Neural progenitor cell (in vitro differentiated cells): ENCODE data around the gene HIGD1C. TPM values are rescaled to one million over a fixed set of nuclear protein-coding genes. Genes with fewer than 3 reads are reported as not detected.
"Not testable (repeated sequence)": the region's sequence is repeated elsewhere in the genome, so short reads cannot be mapped to it uniquely, and the experiment has no call there.

Experiments
- DNase-seq: peaks from one replicate; pipeline ENCODE4 v3.0.0-alpha.2; 2016; ENCODE audit warnings: low spot score
- H2AFZ ChIP-seq: fragments of 200-600 bp; sonication (generic); replicated peaks from 2 replicates; pipeline ENCODE4 v1.6.1; 2016; ENCODE audit warnings: antibody characterized with exemption
- H3F3A ChIP-seq: fragments of 200-600 bp; sonication (generic); 2 replicates; pipeline ENCODE4 v1.6.1; 2016; ENCODE audit warnings: antibody characterized with exemption, low read depth
- H3K27ac ChIP-seq: fragments of 200-600 bp; sonication (generic); 2 replicates; pipeline ENCODE4 v1.5.1; 2016; ENCODE audit warnings: mild to moderate bottlenecking
- H3K27me3 ChIP-seq: fragments of 200-600 bp; sonication (generic); 2 replicates; pipeline ENCODE4 v1.6.1; 2016; ENCODE audit warnings: mild to moderate bottlenecking, moderate library complexity
- H3K36me3 ChIP-seq: fragments of 200-600 bp; sonication (generic); 2 replicates; pipeline ENCODE4 v1.5.1; 2016
- H3K4me1 ChIP-seq: fragments of 200-600 bp; sonication (generic); 2 replicates; pipeline ENCODE4 v1.6.1; 2016; ENCODE audit warnings: mixed run types
- H3K4me2 ChIP-seq: fragments of 200-600 bp; sonication (generic); 2 replicates; pipeline ENCODE4 v1.6.1; 2016
- H3K4me3 ChIP-seq: fragments of 200-600 bp; sonication (generic); 2 replicates; pipeline ENCODE4 v1.5.1; 2016
- H3K79me2 ChIP-seq: fragments of 200-600 bp; sonication (generic); 2 replicates; pipeline ENCODE4 v1.6.1; 2016; ENCODE audit warnings: low read depth
- H3K9ac ChIP-seq: fragments of 200-600 bp; sonication (generic); 2 replicates; pipeline ENCODE4 v1.6.1; 2016
- H3K9me3 ChIP-seq: fragments of 200-600 bp; sonication (generic); 2 replicates; pipeline ENCODE4 v1.5.1; 2016; ENCODE audit warnings: low read depth
- H4K20me1 ChIP-seq: fragments of 200-600 bp; sonication (generic); 2 replicates; pipeline ENCODE4 v1.6.1; 2016; ENCODE audit warnings: low read depth
- H3K27ac Mint-ChIP-seq: 3 replicates; pipeline ENCODE4 v1.8.0; 2021; ENCODE audit warnings: mixed read lengths
- H3K27me3 Mint-ChIP-seq: 2 replicates; pipeline ENCODE4 v1.8.0; 2022; ENCODE audit warnings: low read depth, mild to moderate bottlenecking, inconsistent platforms, moderate library complexity, mixed read lengths; ENCODE audit not compliant: insufficient read depth
- H3K36me3 Mint-ChIP-seq: 3 replicates; pipeline ENCODE4 v1.8.0; 2021; ENCODE audit warnings: mixed read lengths
- H3K4me1 Mint-ChIP-seq: 3 replicates; pipeline ENCODE4 v1.8.0; 2021; ENCODE audit warnings: mixed read lengths
- H3K4me3 Mint-ChIP-seq: 3 replicates; pipeline ENCODE4 v1.8.0; 2021; ENCODE audit warnings: mild to moderate bottlenecking, moderate library complexity, mixed read lengths
- H3K9me3 Mint-ChIP-seq: 3 replicates; pipeline ENCODE4 v1.8.0; 2020; ENCODE audit warnings: mixed read lengths
- EZH2 ChIP-seq: fragments of 200-600 bp; sonication (generic); IDR thresholded peaks from 2 replicates; pipeline ENCODE4 v1.6.1; 2017; ENCODE audit warnings: antibody characterized with exemption, mild to moderate bottlenecking, moderate library complexity
- EZH2phosphoT487 ChIP-seq: fragments of 200-600 bp; sonication (generic); IDR thresholded peaks from 2 replicates; pipeline ENCODE4 v1.6.1; 2017; ENCODE audit warnings: antibody characterized with exemption
- total RNA-seq: library from RNA; depleted of rRNA; stranded (reverse); fragments of >200 nt; gene quantifications from 2 replicates; pipeline ENCODE4 v1.2.3, GENCODE V29; 2015; ENCODE audit warnings: low replicate concordance
- TF ChIP-seq, protein P1 (sequence below): fragments of 200-600 bp; sonication (generic); IDR thresholded peaks from 2 replicates; pipeline ENCODE4 v1.5.1; 2017; ENCODE audit warnings: antibody characterized with exemption, mild to moderate bottlenecking

HIGD1C gene
- total RNA-seq, 1 donor from 2014 or later: not detected

- no peaks in the 10 kb centered on the region for H4K20me1 ChIP-seq
- Mint-ChIP-seq H3K36me3 (no peaks in the 10 kb centered on the region), H3K27ac (no peak overlapping the region), H3K4me1 (peaks cover 36% of the 10 kb centered on the region), H3K4me3 (no peak overlapping the region), H3K9me3 (no peaks in the 10 kb centered on the region), H3K27me3 (no peaks in the 10 kb centered on the region)
- DNase-seq: no peak
- H3K9ac ChIP-seq: no peak overlapping the region
- H3F3A ChIP-seq: peaks cover 36% of the 10 kb centered on the region
- no peaks in the 10 kb centered on the region for H3K9me3 ChIP-seq
- H3K27me3 ChIP-seq: no peaks in the 10 kb centered on the region
- peaks cover 39% of the 10 kb centered on the region for H3K4me1 ChIP-seq
- H2AFZ ChIP-seq: no peak overlapping the region
- no peak overlapping the region for H3K27ac ChIP-seq
- TF ChIP-seq, protein P1, sequence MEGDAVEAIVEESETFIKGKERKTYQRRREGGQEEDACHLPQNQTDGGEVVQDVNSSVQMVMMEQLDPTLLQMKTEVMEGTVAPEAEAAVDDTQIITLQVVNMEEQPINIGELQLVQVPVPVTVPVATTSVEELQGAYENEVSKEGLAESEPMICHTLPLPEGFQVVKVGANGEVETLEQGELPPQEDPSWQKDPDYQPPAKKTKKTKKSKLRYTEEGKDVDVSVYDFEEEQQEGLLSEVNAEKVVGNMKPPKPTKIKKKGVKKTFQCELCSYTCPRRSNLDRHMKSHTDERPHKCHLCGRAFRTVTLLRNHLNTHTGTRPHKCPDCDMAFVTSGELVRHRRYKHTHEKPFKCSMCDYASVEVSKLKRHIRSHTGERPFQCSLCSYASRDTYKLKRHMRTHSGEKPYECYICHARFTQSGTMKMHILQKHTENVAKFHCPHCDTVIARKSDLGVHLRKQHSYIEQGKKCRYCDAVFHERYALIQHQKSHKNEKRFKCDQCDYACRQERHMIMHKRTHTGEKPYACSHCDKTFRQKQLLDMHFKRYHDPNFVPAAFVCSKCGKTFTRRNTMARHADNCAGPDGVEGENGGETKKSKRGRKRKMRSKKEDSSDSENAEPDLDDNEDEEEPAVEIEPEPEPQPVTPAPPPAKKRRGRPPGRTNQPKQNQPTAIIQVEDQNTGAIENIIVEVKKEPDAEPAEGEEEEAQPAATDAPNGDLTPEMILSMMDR: no peak
- TF ChIP-seq EZH2 (no peak), EZH2phosphoT487 (no peak)
- H3K4me3 ChIP-seq: no peak overlapping the region
- H3K79me2 ChIP-seq: no peaks in the 10 kb centered on the region
- H3K36me3 ChIP-seq: no peaks in the 10 kb centered on the region
- H3K4me2 ChIP-seq: no peak overlapping the region
Measured at GRCh38 chr12:50926415-50926814, 25.9 kb upstream of the HIGD1C start.

DNA sequence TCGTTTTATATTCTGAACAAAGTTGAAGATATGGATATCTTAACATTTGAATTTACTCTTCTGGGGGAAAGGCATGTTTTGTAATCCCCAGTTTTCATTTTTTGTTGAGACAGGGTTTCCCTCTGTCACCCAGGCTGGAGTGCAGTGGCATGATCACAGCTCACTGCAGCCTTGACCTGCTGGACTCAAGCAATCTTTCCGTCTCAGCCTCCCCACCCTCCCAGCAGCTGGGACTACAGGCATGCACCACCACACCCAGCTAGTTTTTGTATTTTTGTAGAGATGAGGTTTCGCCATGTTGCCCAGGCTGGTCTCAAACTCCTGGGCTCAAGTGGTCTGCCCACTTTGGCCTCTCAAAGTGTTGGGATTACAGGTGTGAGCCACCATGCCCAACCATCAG is 25.4 kb upstream of the HIGD1C start:
- not testable (repeated sequence) for H3K27ac ChIP-seq, H3K9ac ChIP-seq, H3K9me3 ChIP-seq, H2AFZ ChIP-seq, H3K79me2 ChIP-seq, DNase-seq, H4K20me1 ChIP-seq, H3K4me3 Mint-ChIP-seq, H3K36me3 Mint-ChIP-seq, H3K4me3 ChIP-seq, H3K27ac Mint-ChIP-seq, H3K27me3 Mint-ChIP-seq, H3K36me3 ChIP-seq, H3K4me2 ChIP-seq, H3K9me3 Mint-ChIP-seq, H3K27me3 ChIP-seq
- Histone ChIP-seq H3K4me1 (peaks cover 33% of the 10 kb centered on the region), H3F3A (peaks cover 31% of the 10 kb centered on the region)
- peaks cover 36% of the 10 kb centered on the region for H3K4me1 Mint-ChIP-seq

GRCh38 chr12:50927356-50927755 is 25.0 kb upstream of the HIGD1C start:
- no peak overlapping the region for H3K27ac Mint-ChIP-seq

GRCh38 chr12:50927766-50928224 is 24.5 kb upstream of the HIGD1C start:
- no peak for DNase-seq
- no peaks in the 10 kb centered on the region for H4K20me1 ChIP-seq
- peaks cover 22% of the 10 kb centered on the region for H3F3A ChIP-seq
- H3K4me3 Mint-ChIP-seq: no peak overlapping the region
- no peak overlapping the region for H3K9ac ChIP-seq
- H3K27me3 ChIP-seq: no peaks in the 10 kb centered on the region
- no peak overlapping the region for H3K4me3 ChIP-seq
- peak overlapping the region; percentile 47 for H3K27ac Mint-ChIP-seq
- H3K27ac ChIP-seq: no peak overlapping the region
- H3K36me3 ChIP-seq: no peaks in the 10 kb centered on the region
- TF ChIP-seq, protein P1: no peak
- TF ChIP-seq EZH2phosphoT487: no peak
- no peak for TF ChIP-seq EZH2
- no peaks in the 10 kb centered on the region for H3K9me3 Mint-ChIP-seq
- H3K4me1 ChIP-seq: peaks cover 25% of the 10 kb centered on the region
- no peaks in the 10 kb centered on the region for H3K27me3 Mint-ChIP-seq
- H3K9me3 ChIP-seq: no peaks in the 10 kb centered on the region
- peaks cover 31% of the 10 kb centered on the region for H3K4me1 Mint-ChIP-seq
- no peaks in the 10 kb centered on the region for H3K36me3 Mint-ChIP-seq
- no peaks in the 10 kb centered on the region for H3K79me2 ChIP-seq
- H3K4me2 ChIP-seq: no peak overlapping the region
- H2AFZ ChIP-seq: no peak overlapping the region

More at GRCh38 chr12:50927356-50927755, 25.0 kb upstream of the HIGD1C start:
- H3K36me3 ChIP-seq: no peaks in the 10 kb centered on the region
- no peak overlapping the region for H3K9ac ChIP-seq
- no peak overlapping the region for H3K4me2 ChIP-seq
- no peak overlapping the region for H3K4me3 Mint-ChIP-seq
- no peak overlapping the region for H3K4me3 ChIP-seq
- peaks cover 29% of the 10 kb centered on the region for H3K4me1 ChIP-seq
- H3K27me3 Mint-ChIP-seq: no peaks in the 10 kb centered on the region
- no peaks in the 10 kb centered on the region for H3K9me3 ChIP-seq
- no peak for DNase-seq
- no peaks in the 10 kb centered on the region for H3K27me3 ChIP-seq
- H2AFZ ChIP-seq: no peak overlapping the region
- H3K27ac ChIP-seq: no peak overlapping the region
- TF ChIP-seq EZH2: no peak
- TF ChIP-seq EZH2phosphoT487: no peak
- TF ChIP-seq, protein P1: no peak
- H3K4me1 Mint-ChIP-seq: peaks cover 34% of the 10 kb centered on the region
- H4K20me1 ChIP-seq: no peaks in the 10 kb centered on the region
- H3K36me3 Mint-ChIP-seq: no peaks in the 10 kb centered on the region
- no peaks in the 10 kb centered on the region for H3K79me2 ChIP-seq
- H3F3A ChIP-seq: peaks cover 26% of the 10 kb centered on the region
- H3K9me3 Mint-ChIP-seq: no peaks in the 10 kb centered on the region
